Measurements from ENCODE around the gene KCNG4. TPM values are rescaled to one million over a fixed set of nuclear protein-coding genes. Genes with fewer than 3 reads are reported as not detected.

The KCNG4 gene
- polyA plus RNA-seq, 1 donor (not counting 4 experiments of a cell fraction or from before 2014, with no cell fraction given), result not detected

DNA sequence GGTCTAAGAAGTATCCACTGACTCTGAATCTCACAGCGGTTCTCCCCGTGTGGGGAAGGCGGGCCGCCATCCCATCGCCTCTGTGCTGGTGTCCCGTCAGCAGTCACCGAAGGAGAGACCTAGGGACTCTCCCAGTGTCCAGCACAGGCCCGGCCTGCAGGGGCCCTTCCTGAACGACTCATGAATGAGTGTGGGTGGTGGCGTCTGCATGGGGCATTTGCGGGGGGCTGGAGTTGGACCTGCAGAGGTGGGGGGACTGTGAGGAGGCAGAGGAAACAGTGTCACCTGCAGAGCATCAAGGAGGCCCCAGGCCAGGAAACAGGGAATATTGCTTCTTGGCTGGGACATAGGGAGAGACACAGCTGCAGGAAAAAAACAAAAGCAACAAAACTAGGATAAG, 10.3 kb downstream of the KCNG4 start:
- Histone ChIP-seq H3K36me3 (ENCODE audit: control insufficient read depth in 2 of 2, extremely low read depth in 1 of 2, insufficient read depth in 2 of 2, low read length in 2 of 2) (no peaks in the 10 kb centered on the region), H3K79me2 (ENCODE audit: control insufficient read depth, insufficient read depth, low read length) (no peaks in the 10 kb centered on the region), H3K4me1 (ENCODE audit: control insufficient read depth, extremely low read depth, insufficient read depth, low read length) (no peaks in the 10 kb centered on the region), H4K20me1 (ENCODE audit: control insufficient read depth, extremely low read depth, insufficient read depth, low read length) (no peaks in the 10 kb centered on the region), H3K9me1 (ENCODE audit: control insufficient read depth, extremely low read depth, insufficient read depth, low read length) (no peaks in the 10 kb centered on the region), H3K4me2 (ENCODE audit: control insufficient read depth, extremely low read depth, insufficient read depth, low read depth, low read length) (no peak overlapping the region), H3K9ac (ENCODE audit: control insufficient read depth, extremely low read depth, insufficient read depth, low read length) (no peak overlapping the region), H3K9me3 (ENCODE audit: control insufficient read depth, low read depth, low read length) (no peaks in the 10 kb centered on the region), H3K27me3 (ENCODE audit: control insufficient read depth, extremely low read depth, insufficient read depth, low read length) (peaks cover 3% of the 10 kb centered on the region), H3K27ac (ENCODE audit: control insufficient read depth, insufficient read depth, low read length) (no peak overlapping the region), H2AFZ (ENCODE audit: control insufficient read depth, low read length) (no peak overlapping the region), H3K4me3 (ENCODE audit: control insufficient read depth in 2 of 3, extremely low read depth in 1 of 3, insufficient read depth in 2 of 3, low read depth in 1 of 3, low read length in 3 of 3) (no peak overlapping the region)
- DNase-seq (ENCODE audit: low read depth, low spot score) (no peak), FAIRE-seq (no peak)
- dilution Hi-C loops (cut with MboI; ENCODE audit: extremely low pct_ligation_motif_present, low sequenced_read_pairs), result no loop called here
- TF ChIP-seq, protein P1, sequence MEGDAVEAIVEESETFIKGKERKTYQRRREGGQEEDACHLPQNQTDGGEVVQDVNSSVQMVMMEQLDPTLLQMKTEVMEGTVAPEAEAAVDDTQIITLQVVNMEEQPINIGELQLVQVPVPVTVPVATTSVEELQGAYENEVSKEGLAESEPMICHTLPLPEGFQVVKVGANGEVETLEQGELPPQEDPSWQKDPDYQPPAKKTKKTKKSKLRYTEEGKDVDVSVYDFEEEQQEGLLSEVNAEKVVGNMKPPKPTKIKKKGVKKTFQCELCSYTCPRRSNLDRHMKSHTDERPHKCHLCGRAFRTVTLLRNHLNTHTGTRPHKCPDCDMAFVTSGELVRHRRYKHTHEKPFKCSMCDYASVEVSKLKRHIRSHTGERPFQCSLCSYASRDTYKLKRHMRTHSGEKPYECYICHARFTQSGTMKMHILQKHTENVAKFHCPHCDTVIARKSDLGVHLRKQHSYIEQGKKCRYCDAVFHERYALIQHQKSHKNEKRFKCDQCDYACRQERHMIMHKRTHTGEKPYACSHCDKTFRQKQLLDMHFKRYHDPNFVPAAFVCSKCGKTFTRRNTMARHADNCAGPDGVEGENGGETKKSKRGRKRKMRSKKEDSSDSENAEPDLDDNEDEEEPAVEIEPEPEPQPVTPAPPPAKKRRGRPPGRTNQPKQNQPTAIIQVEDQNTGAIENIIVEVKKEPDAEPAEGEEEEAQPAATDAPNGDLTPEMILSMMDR (optimal IDR thresholded peaks at IDR 0.05 in 1 of 3, IDR thresholded peaks at IDR 0.05 in 1 of 3, conservative IDR thresholded peaks at IDR 0.05 in 1 of 3; ENCODE audit: extremely low read depth in 1 of 3, insufficient read depth in 2 of 3, low read length in 3 of 3), result no peak
- TF ChIP-seq EZH2 (IDR thresholded peaks at IDR 0.05; ENCODE audit: low read length), result no peak

GRCh38 chr16:84228256-84228838, 11.5 kb downstream of the KCNG4 start:
- H3K27ac ChIP-seq (ENCODE audit: control insufficient read depth, insufficient read depth, low read length), result no peak overlapping the region

More at GRCh38 chr16:84228256-84228838, 11.5 kb downstream of the KCNG4 start:
- H3K4me1 ChIP-seq (ENCODE audit: control insufficient read depth, extremely low read depth, insufficient read depth, low read length), result no peaks in the 10 kb centered on the region
- H2AFZ ChIP-seq (ENCODE audit: control insufficient read depth, low read length), result no peak overlapping the region
- H3K27me3 ChIP-seq (ENCODE audit: control insufficient read depth, extremely low read depth, insufficient read depth, low read length), result no peaks in the 10 kb centered on the region
- TF ChIP-seq, protein P1 (optimal IDR thresholded peaks at IDR 0.05 in 1 of 3, IDR thresholded peaks at IDR 0.05 in 1 of 3, conservative IDR thresholded peaks at IDR 0.05 in 1 of 3; ENCODE audit: extremely low read depth in 1 of 3, insufficient read depth in 2 of 3, low read length in 3 of 3), result no peak
- no peak for TF ChIP-seq EZH2 (IDR thresholded peaks at IDR 0.05; ENCODE audit: low read length)
- DNase-seq (ENCODE audit: low read depth, low spot score) (no peak), FAIRE-seq (no peak)
- H3K9ac ChIP-seq (ENCODE audit: control insufficient read depth, extremely low read depth, insufficient read depth, low read length), result no peak overlapping the region
- no peaks in the 10 kb centered on the region for H3K9me3 ChIP-seq (ENCODE audit: control insufficient read depth, low read depth, low read length)
- no peak overlapping the region for H3K4me3 ChIP-seq (ENCODE audit: control insufficient read depth in 2 of 3, extremely low read depth in 1 of 3, insufficient read depth in 2 of 3, low read depth in 1 of 3, low read length in 3 of 3)
- no peaks in the 10 kb centered on the region for H3K79me2 ChIP-seq (ENCODE audit: control insufficient read depth, insufficient read depth, low read length)
- H3K4me2 ChIP-seq (ENCODE audit: control insufficient read depth, extremely low read depth, insufficient read depth, low read depth, low read length), result no peak overlapping the region
- dilution Hi-C loops (cut with MboI; ENCODE audit: extremely low pct_ligation_motif_present, low sequenced_read_pairs), result no loop called here
- no peaks in the 10 kb centered on the region for H3K36me3 ChIP-seq (ENCODE audit: control insufficient read depth in 2 of 2, extremely low read depth in 1 of 2, insufficient read depth in 2 of 2, low read length in 2 of 2)
- H3K9me1 ChIP-seq (ENCODE audit: control insufficient read depth, extremely low read depth, insufficient read depth, low read length), result no peaks in the 10 kb centered on the region
- no peaks in the 10 kb centered on the region for H4K20me1 ChIP-seq (ENCODE audit: control insufficient read depth, extremely low read depth, insufficient read depth, low read length)

All from keratinocyte (primary cell).